PC-3 (cell line): Measurements from ENCODE around the gene KLHL34. TPM values are rescaled to one million over a fixed set of nuclear protein-coding genes. Genes with fewer than 3 reads are reported as not detected.
A peak's percentile ranks its signal among the peaks of the same experiment; 100 is the strongest.

Source experiments
- ATAC-seq: fragments of 200-7000 bp; cut with Tn5 transposase; 2 replicates; pipeline ENCODE4 v1.9.1; 2020; ENCODE audit warnings: mild to moderate bottlenecking, moderate library complexity
- BruUV-seq: library from RNA; stranded (reverse); fragments of 400-500 nt; replicated peaks from 2 replicates; lab custom pipeline; 2021; lab: Mats Ljungman, UMichigan
- CTCF ChIA-PET: fragments of 300-600 bp; sonication (Branson Sonifier 250); formaldehyde crosslinking; loops from one replicate; lab custom pipeline; 2022; ENCODE audit warnings: antibody characterized with exemption; lab: Charles Lee
- POLR2A ChIA-PET: fragments of 300-600 bp; sonication (Branson Sonifier 250); formaldehyde crosslinking; loops from one replicate; lab custom pipeline; 2022; ENCODE audit warnings: antibody characterized with exemption; ENCODE audit not compliant: unreplicated experiment; lab: Charles Lee
- DNase-seq: peaks from one replicate; pipeline ENCODE4 v3.0.0-alpha.2; 2015
- H2AFZ ChIP-seq: fragments of 300-600 bp; sonication (generic); 2 replicates; pipeline ENCODE4 v1.6.0; 2016; ENCODE audit warnings: antibody characterized with exemption, low read length
- H3F3A ChIP-seq: fragments of 300-600 bp; sonication (generic); one replicate; pipeline ENCODE4 v1.6.0; 2017; ENCODE audit warnings: antibody characterized with exemption, low read length, control low read depth, mild to moderate bottlenecking; ENCODE audit not compliant: unreplicated experiment
- H3K27ac ChIP-seq: fragments of 300-600 bp; sonication (generic); 2 replicates; pipeline ENCODE4 v1.5.1; 2016; ENCODE audit warnings: mild to moderate bottlenecking, low read length
- H3K27me3 ChIP-seq: fragments of 300-600 bp; sonication (generic); 2 replicates; pipeline ENCODE4 v1.6.1; 2016; ENCODE audit warnings: low read length, mixed read lengths
- H3K36me3 ChIP-seq: fragments of 300-600 bp; sonication (generic); 2 replicates; pipeline ENCODE4 v1.6.1; 2016; ENCODE audit warnings: low read depth, mixed run types, low read length, mixed read lengths
- H3K4me1 ChIP-seq: fragments of 300-600 bp; sonication (generic); 2 replicates; pipeline ENCODE4 v1.5.1; 2016; ENCODE audit warnings: low read length; ENCODE audit not compliant: insufficient read depth
- H3K4me2 ChIP-seq: fragments of 300-600 bp; sonication (generic); 2 replicates; pipeline ENCODE4 v1.6.0; 2016; ENCODE audit warnings: low read length
- H3K4me3 ChIP-seq: fragments of 300-600 bp; sonication (generic); 2 replicates; pipeline ENCODE4 v1.5.1; 2016; ENCODE audit warnings: mild to moderate bottlenecking, low read length, mixed read lengths
- H3K79me2 ChIP-seq: fragments of 300-600 bp; sonication (generic); 2 replicates; pipeline ENCODE4 v1.6.1; 2017; ENCODE audit warnings: low read length, mixed read lengths
- H3K9ac ChIP-seq: fragments of 300-600 bp; sonication (generic); 2 replicates; pipeline ENCODE4 v1.6.0; 2016; ENCODE audit warnings: mild to moderate bottlenecking, low read length
- H3K9me2 ChIP-seq: fragments of 300-600 bp; sonication (generic); replicated peaks from 2 replicates; pipeline ENCODE4 v1.6.1; 2016; ENCODE audit warnings: mixed run types, low read length, mixed read lengths
- H3K9me3 ChIP-seq: fragments of 300-600 bp; sonication (generic); 2 replicates; pipeline ENCODE4 v1.6.1; 2016; ENCODE audit warnings: low read length, mixed read lengths
- H4K20me1 ChIP-seq: fragments of 300-600 bp; sonication (generic); 2 replicates; pipeline ENCODE4 v1.6.1; 2016; ENCODE audit warnings: low read length, mixed read lengths
- CTCF ChIP-seq: fragments of 300-600 bp; sonication (generic); conservative IDR thresholded peaks from 2 replicates; pipeline ENCODE4 v1.5.1; 2017; ENCODE audit warnings: antibody characterized with exemption, low read depth, mild to moderate bottlenecking, low read length
- EZH2 ChIP-seq: fragments of 300-600 bp; sonication (generic); IDR thresholded peaks from one replicate; pipeline ENCODE4 v1.6.1; 2017; ENCODE audit warnings: antibody characterized with exemption, mild to moderate bottlenecking, low read length; ENCODE audit not compliant: unreplicated experiment
- EZH2phosphoT487 ChIP-seq: fragments of 300-600 bp; sonication (generic); IDR thresholded peaks from 2 replicates; pipeline ENCODE4 v1.6.1; 2018; ENCODE audit warnings: mild to moderate bottlenecking, antibody characterized with exemption, low read length, borderline replicate concordance
- intact Hi-C: fragments of 100-400 bp; cut with micrococcal nuclease; formaldehyde crosslinking; loops from 2 replicates; pipeline ENCODE4 v1.9.0; 2023
- total RNA-seq: library from RNA; depleted of rRNA; stranded (reverse); fragments of >200 nt; gene quantifications from 2 replicates; pipeline ENCODE4 v1.2.3, GENCODE V29; 2014

KLHL34 gene
- total RNA-seq, 1 experiment from 2014 or later = not detected

- H3K9me2 ChIP-seq = no peaks in the 10 kb centered on the region
- no peaks in the 10 kb centered on the region for H3F3A ChIP-seq
- H3K27me3 ChIP-seq = no peaks in the 10 kb centered on the region
- ATAC-seq (peak; percentile 90), DNase-seq (peak; percentile 55)
- no peaks in the 10 kb centered on the region for H4K20me1 ChIP-seq
- no peaks in the 10 kb centered on the region for H3K9me3 ChIP-seq
- H3K4me1 ChIP-seq = peaks cover 27% of the 10 kb centered on the region
- H3K4me2 ChIP-seq = peak overlapping the region; percentile 72
- H3K4me3 ChIP-seq = 0 out of 2 replicates have a peak overlapping the region, but pooled peaks have one; percentile 3
- peak overlapping the region; percentile 51 for H3K27ac ChIP-seq
- H3K79me2 ChIP-seq = no peaks in the 10 kb centered on the region
- H2AFZ ChIP-seq = no peak overlapping the region
- POLR2A ChIA-PET = no interaction called here
- no peak overlapping the region for H3K9ac ChIP-seq
- TF ChIP-seq EZH2phosphoT487 (no peak), CTCF (no peak), EZH2 (no peak)
- intact Hi-C loops = loop anchor here (1.0 to 10.0 kb wide), 4 partner anchors 97 to 351 kb away; no protein-coding TSS in a partner anchor
- no TSS peak for BruUV-seq
- CTCF ChIA-PET = no interaction called here
- H3K36me3 ChIP-seq = no peaks in the 10 kb centered on the region
These were observed 34.2 kb downstream of the KLHL34 start for GRCh38 chrX:21623778-21624501.

- no peaks in the 10 kb centered on the region for H3K9me3 ChIP-seq
- H3K4me1 ChIP-seq = peaks cover 27% of the 10 kb centered on the region
- no peaks in the 10 kb centered on the region for H3K9me2 ChIP-seq
- TF ChIP-seq CTCF (no peak), EZH2 (no peak), EZH2phosphoT487 (no peak)
- H2AFZ ChIP-seq = no peak overlapping the region
- H3K27me3 ChIP-seq = no peaks in the 10 kb centered on the region
- DNase-seq (peak; percentile 36), ATAC-seq (peak; percentile 56)
- no peaks in the 10 kb centered on the region for H4K20me1 ChIP-seq
- ChIA-PET POLR2A (no interaction called here), CTCF (no interaction called here)
- H3F3A ChIP-seq = no peaks in the 10 kb centered on the region
- H3K4me2 ChIP-seq = no peak overlapping the region
- no peak overlapping the region for H3K9ac ChIP-seq
- intact Hi-C loops = loop anchor here (5.0 to 10.0 kb wide), 3 partner anchors 93 to 355 kb away; no protein-coding TSS in a partner anchor
- H3K4me3 ChIP-seq = no peak overlapping the region
- H3K36me3 ChIP-seq = no peaks in the 10 kb centered on the region
- BruUV-seq = no TSS peak
- H3K27ac ChIP-seq = no peak overlapping the region
- H3K79me2 ChIP-seq = no peaks in the 10 kb centered on the region
These were observed 37.9 kb downstream of the KLHL34 start for GRCh38 chrX:21620234-21620633.

DNA sequence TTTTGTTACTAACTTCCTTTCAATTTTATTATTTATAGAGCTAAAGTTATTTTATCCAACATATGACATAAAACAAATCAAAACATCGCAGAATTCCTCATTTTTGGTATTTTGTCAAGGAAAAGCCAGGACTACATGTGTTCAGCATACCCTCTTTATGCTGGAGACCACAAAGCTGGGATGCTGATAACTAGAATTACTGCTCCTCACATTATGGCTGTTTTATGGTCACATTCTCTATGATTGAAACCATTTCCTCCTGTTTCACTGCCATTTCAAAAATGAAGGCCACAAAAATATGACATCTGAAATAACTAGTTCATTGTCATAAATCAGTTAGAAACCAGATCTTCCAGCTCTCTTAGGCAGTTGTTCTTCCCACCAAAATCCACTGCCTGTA lies 41.7 kb downstream of the KLHL34 start:
- CTCF ChIA-PET = no interaction called here
- intact Hi-C loops = no loop called here

More for the DNA sequence above, 41.7 kb downstream of the KLHL34 start:
- H3K4me3 ChIP-seq = no peak overlapping the region
- H3K36me3 ChIP-seq = no peaks in the 10 kb centered on the region
- H2AFZ ChIP-seq = no peak overlapping the region
- H3K79me2 ChIP-seq = no peaks in the 10 kb centered on the region
- H3K9me2 ChIP-seq = no peaks in the 10 kb centered on the region
- no TSS peak for BruUV-seq
- no peak for ATAC-seq
- H3K27me3 ChIP-seq = no peaks in the 10 kb centered on the region
- no peak overlapping the region for H3K27ac ChIP-seq
- POLR2A ChIA-PET = no interaction called here
- H4K20me1 ChIP-seq = no peaks in the 10 kb centered on the region
- H3K9ac ChIP-seq = no peak overlapping the region
- no peaks in the 10 kb centered on the region for H3K9me3 ChIP-seq
- no peak for TF ChIP-seq CTCF
- no peak for TF ChIP-seq EZH2
- TF ChIP-seq EZH2phosphoT487 = no peak
- H3K4me2 ChIP-seq = no peak overlapping the region
- no peaks in the 10 kb centered on the region for H3F3A ChIP-seq
- no peak for DNase-seq
- peaks cover 10% of the 10 kb centered on the region for H3K4me1 ChIP-seq
